ENCODE results near the gene OR5AU1. TPM values are rescaled to one million over a fixed set of nuclear protein-coding genes. Genes with fewer than 3 reads are reported as not detected.

Gene OR5AU1
- total RNA-seq, 1 experiment from 2014 or later, result not detected

- intact Hi-C loops (cut with micrococcal nuclease), result no loop called here
- H3K9me3 Mint-ChIP-seq (ENCODE audit: unreplicated experiment), result no peaks in the 10 kb centered on the region
- no peak overlapping the region for H3K27ac Mint-ChIP-seq (ENCODE audit: low read depth, unreplicated experiment)
- no TSS peak for BruUV-seq (replicated peaks)
- ChIA-PET CTCF (no interaction called here), POLR2A (interaction anchor here (0.7 to 1.0 kb wide), 2 partner anchors 12 to 38 kb away, joined by 3 read pairs; no protein-coding TSS in a partner anchor)
- H3K36me3 Mint-ChIP-seq (ENCODE audit: insufficient read depth, unreplicated experiment), result peaks cover 23% of the 10 kb centered on the region
- H3K27me3 Mint-ChIP-seq (ENCODE audit: insufficient read depth, unreplicated experiment), result peaks cover 11% of the 10 kb centered on the region
- H3K4me3 Mint-ChIP-seq (ENCODE audit: unreplicated experiment), result no peak overlapping the region
- no peak for DNase-seq (ENCODE audit: unreplicated experiment)
- TF ChIP-seq CTCF (IDR thresholded peaks at IDR 0.05; ENCODE audit: unreplicated experiment), result no peak
- no peaks in the 10 kb centered on the region for H3K4me1 Mint-ChIP-seq (ENCODE audit: insufficient read depth, unreplicated experiment)
These were observed 38.7 kb upstream of the OR5AU1 start for GRCh38 chr14:21194597-21194996.

GRCh38 chr14:21192875-21193535, 37.1 kb upstream of the OR5AU1 start:
- Mint-ChIP-seq H3K9me3 (ENCODE audit: unreplicated experiment) (no peaks in the 10 kb centered on the region), H3K36me3 (ENCODE audit: insufficient read depth, unreplicated experiment) (peaks cover 10% of the 10 kb centered on the region), H3K27ac (ENCODE audit: low read depth, unreplicated experiment) (no peak overlapping the region), H3K4me3 (ENCODE audit: unreplicated experiment) (peak overlapping the region; percentile 48), H3K4me1 (ENCODE audit: insufficient read depth, unreplicated experiment) (no peaks in the 10 kb centered on the region), H3K27me3 (ENCODE audit: insufficient read depth, unreplicated experiment) (peaks cover 11% of the 10 kb centered on the region)
- ChIA-PET POLR2A (interaction anchor here (0.6 to 1.4 kb wide), 6 partner anchors 9 to 792 kb away, joined by 3 to 4 read pairs (median 3); no protein-coding TSS in a partner anchor), CTCF (interaction anchor here (0.7 to 1.4 kb wide), 4 partner anchors 122 to 336 kb away, joined by 3 read pairs; partner anchors contain the start of gene ARHGEF40)
- DNase-seq (ENCODE audit: unreplicated experiment), result no peak
- no TSS peak for BruUV-seq (replicated peaks)
- no peak for TF ChIP-seq CTCF (IDR thresholded peaks at IDR 0.05; ENCODE audit: unreplicated experiment)
- intact Hi-C loops (cut with micrococcal nuclease), result no loop called here

- peaks cover 11% of the 10 kb centered on the region for H3K27me3 Mint-ChIP-seq (ENCODE audit: insufficient read depth, unreplicated experiment)
- no peak for TF ChIP-seq CTCF (IDR thresholded peaks at IDR 0.05; ENCODE audit: unreplicated experiment)
- H3K36me3 Mint-ChIP-seq (ENCODE audit: insufficient read depth, unreplicated experiment), result peaks cover 5% of the 10 kb centered on the region
- no peaks in the 10 kb centered on the region for H3K4me1 Mint-ChIP-seq (ENCODE audit: insufficient read depth, unreplicated experiment)
- H3K4me3 Mint-ChIP-seq (ENCODE audit: unreplicated experiment), result peak overlapping the region; percentile 48
- CTCF ChIA-PET, result interaction anchor here (0.6 to 1.4 kb wide), 4 partner anchors 10 to 365 kb away, joined by 3 read pairs; partner anchors contain the start of gene ARHGEF40
- intact Hi-C loops (cut with micrococcal nuclease), result no loop called here
- H3K9me3 Mint-ChIP-seq (ENCODE audit: unreplicated experiment), result no peaks in the 10 kb centered on the region
- POLR2A ChIA-PET, result interaction anchor here (0.7 to 1.4 kb wide), 4 partner anchors 8 to 35 kb away, joined by 3 read pairs; no protein-coding TSS in a partner anchor
- no TSS peak for BruUV-seq (replicated peaks)
- DNase-seq (ENCODE audit: unreplicated experiment), result no peak
- no peak overlapping the region for H3K27ac Mint-ChIP-seq (ENCODE audit: low read depth, unreplicated experiment)
These were observed 36.6 kb upstream of the OR5AU1 start for GRCh38 chr14:21192447-21192822.

- Mint-ChIP-seq H3K27ac (ENCODE audit: low read depth, unreplicated experiment) (no peak overlapping the region), H3K4me3 (ENCODE audit: unreplicated experiment) (peak overlapping the region; percentile 48), H3K4me1 (ENCODE audit: insufficient read depth, unreplicated experiment) (no peaks in the 10 kb centered on the region), H3K36me3 (ENCODE audit: insufficient read depth, unreplicated experiment) (peaks cover 5% of the 10 kb centered on the region), H3K9me3 (ENCODE audit: unreplicated experiment) (no peaks in the 10 kb centered on the region), H3K27me3 (ENCODE audit: insufficient read depth, unreplicated experiment) (peaks cover 11% of the 10 kb centered on the region)
- peak; percentile 65 for DNase-seq (ENCODE audit: unreplicated experiment)
- ChIA-PET CTCF (interaction anchor here (0.6 to 1.4 kb wide), 5 partner anchors 10 to 365 kb away, joined by 3 to 5 read pairs (median 3); partner anchors contain the start of gene ARHGEF40), POLR2A (interaction anchor here (0.9 to 1.4 kb wide), 3 partner anchors 8 to 34 kb away, joined by 3 read pairs; no protein-coding TSS in a partner anchor)
- intact Hi-C loops (cut with micrococcal nuclease), result no loop called here
- no peak for TF ChIP-seq CTCF (IDR thresholded peaks at IDR 0.05; ENCODE audit: unreplicated experiment)
- no TSS peak for BruUV-seq (replicated peaks)
These were observed 36.1 kb upstream of the OR5AU1 start for GRCh38 chr14:21191809-21192446.
